Endothelial cell of umbilical vein (primary cell): ENCODE results near the gene TCP11L2.

ENCODE experiments used
- EZH2 ChIP-seq: IDR thresholded peaks from 2 replicates; pipeline ENCODE4 v1.6.1; 2012; ENCODE audit warnings: borderline replicate concordance, low read depth, mild to moderate bottlenecking, moderate library complexity, low read length, inconsistent platforms; ENCODE audit not compliant: severe bottlenecking
- POLR2AphosphoS5 ChIP-seq: IDR thresholded peaks from 2 replicates; pipeline ENCODE4 v1.6.1; 2012; ENCODE audit warnings: low read depth, mild to moderate bottlenecking, control low read depth, low read length, moderate library complexity; ENCODE audit not compliant: insufficient read depth

DNA sequence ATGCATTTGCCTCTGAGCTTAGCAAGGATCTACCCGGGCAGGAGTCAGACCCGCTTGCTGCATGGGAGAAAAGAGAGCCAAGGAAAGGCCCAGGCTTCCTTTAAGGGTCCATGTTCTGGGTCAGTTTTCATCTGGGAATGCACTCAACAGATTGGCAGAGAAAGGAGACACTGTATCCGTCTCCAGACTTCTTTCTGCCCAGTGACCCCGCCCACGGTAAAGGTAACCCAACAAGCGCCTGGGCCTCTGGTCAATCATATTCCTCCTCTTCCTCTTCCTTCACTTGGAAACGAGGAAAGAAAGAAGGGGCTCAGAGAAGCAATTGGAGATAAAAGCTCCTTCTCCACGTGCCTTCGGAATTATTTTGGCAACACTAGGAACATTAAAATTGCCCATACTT is 27.1 kb upstream of the TCP11L2 start:
- TF ChIP-seq EZH2: no peak
- no peak for TF ChIP-seq POLR2AphosphoS5
